ENCODE measurements around the gene UBE2M. TPM values are rescaled to one million over a fixed set of nuclear protein-coding genes. Genes with fewer than 3 reads are reported as not detected.

Gene UBE2M
- total RNA-seq, 1 experiment from 2014 or later: 185 TPM

GRCh38 chr19:58547323-58548312 lies 10.8 kb downstream of the UBE2M start:
- Histone ChIP-seq H3K9me3 (ENCODE audit: low read depth, low read length, poor library complexity, severe bottlenecking) (no peaks in the 10 kb centered on the region), H3K27ac (ENCODE audit: low read depth, low read length, poor library complexity, severe bottlenecking) (no peak overlapping the region), H3K4me1 (ENCODE audit: insufficient read depth, low read length, poor library complexity, severe bottlenecking) (peaks cover 13% of the 10 kb centered on the region), H3K36me3 (ENCODE audit: insufficient read depth, low read length, poor library complexity, severe bottlenecking) (peaks cover 73% of the 10 kb centered on the region), H3K4me3 (ENCODE audit: low read depth, low read length, poor library complexity, severe bottlenecking) (no peak overlapping the region), H3K27me3 (replicated peaks; ENCODE audit: insufficient read depth, low read depth, low read length, poor library complexity) (no peaks in the 10 kb centered on the region)
- no peak for TF ChIP-seq EZH2 (IDR thresholded peaks at IDR 0.05; ENCODE audit: borderline replicate concordance, low read depth, low read length, poor library complexity, severe bottlenecking)
- no peak for TF ChIP-seq CTCF (conservative IDR thresholded peaks at IDR 0.05; ENCODE audit: low read depth, low read length)
- ChIA-PET CTCF (no interaction called here), POLR2A (ENCODE audit: low non-redundant PET) (no interaction called here)
- intact Hi-C loops (cut with micrococcal nuclease; ENCODE audit: unreplicated experiment): no loop called here
- DNase-seq (ENCODE audit: low spot score): no peak
- BruUV-seq (replicated peaks): no TSS peak

DNA sequence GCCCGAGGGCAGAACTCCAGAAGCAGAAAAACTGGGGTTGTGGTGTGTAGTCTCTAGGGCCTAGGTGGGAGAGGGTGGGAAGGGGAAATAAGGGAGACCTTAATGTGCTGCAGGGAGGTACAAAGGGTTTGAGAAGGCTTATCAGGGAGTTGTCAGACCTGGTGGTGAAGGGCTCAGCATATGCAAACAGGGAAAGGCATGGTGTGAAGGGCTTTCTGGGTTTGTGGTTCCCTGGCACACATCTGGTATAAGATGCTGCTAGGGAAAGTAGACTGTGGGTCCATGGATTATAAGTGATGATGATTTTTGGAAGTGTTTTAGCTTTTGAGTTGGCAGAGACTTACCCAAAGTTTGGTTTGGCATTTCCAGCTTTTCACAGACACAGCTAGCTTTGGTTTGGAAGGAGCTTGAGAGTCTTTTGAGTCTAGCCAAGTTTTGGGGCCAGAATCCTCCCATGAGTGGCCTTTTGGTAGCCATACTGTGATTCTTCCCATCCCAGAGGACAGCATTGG lies 12.3 kb downstream of the UBE2M start:
- Histone ChIP-seq H3K4me3 (ENCODE audit: low read depth, low read length, poor library complexity, severe bottlenecking) (peak overlapping the region; percentile 100), H3K9me3 (ENCODE audit: low read depth, low read length, poor library complexity, severe bottlenecking) (no peaks in the 10 kb centered on the region), H3K36me3 (ENCODE audit: insufficient read depth, low read length, poor library complexity, severe bottlenecking) (peaks cover 64% of the 10 kb centered on the region), H3K4me1 (ENCODE audit: insufficient read depth, low read length, poor library complexity, severe bottlenecking) (peaks cover 13% of the 10 kb centered on the region), H3K27ac (ENCODE audit: low read depth, low read length, poor library complexity, severe bottlenecking) (peak overlapping the region; percentile 85), H3K27me3 (replicated peaks; ENCODE audit: insufficient read depth, low read depth, low read length, poor library complexity) (no peaks in the 10 kb centered on the region)
- BruUV-seq (replicated peaks): TSS peak; percentile 47
- no peak for DNase-seq (ENCODE audit: low spot score)
- POLR2A ChIA-PET (ENCODE audit: low non-redundant PET): no interaction called here
- intact Hi-C loops (cut with micrococcal nuclease; ENCODE audit: unreplicated experiment): no loop called here
- no peak for TF ChIP-seq CTCF (conservative IDR thresholded peaks at IDR 0.05; ENCODE audit: low read depth, low read length)
- TF ChIP-seq EZH2 (IDR thresholded peaks at IDR 0.05; ENCODE audit: borderline replicate concordance, low read depth, low read length, poor library complexity, severe bottlenecking): no peak
- CTCF ChIA-PET: no interaction called here

- intact Hi-C loops (cut with micrococcal nuclease; ENCODE audit: unreplicated experiment): no loop called here
- Histone ChIP-seq H3K9me3 (ENCODE audit: low read depth, low read length, poor library complexity, severe bottlenecking) (no peaks in the 10 kb centered on the region), H3K27me3 (replicated peaks; ENCODE audit: insufficient read depth, low read depth, low read length, poor library complexity) (no peaks in the 10 kb centered on the region), H3K36me3 (ENCODE audit: insufficient read depth, low read length, poor library complexity, severe bottlenecking) (peaks cover 58% of the 10 kb centered on the region), H3K27ac (ENCODE audit: low read depth, low read length, poor library complexity, severe bottlenecking) (peak overlapping the region; percentile 85), H3K4me3 (ENCODE audit: low read depth, low read length, poor library complexity, severe bottlenecking) (peak overlapping the region; percentile 100), H3K4me1 (ENCODE audit: insufficient read depth, low read length, poor library complexity, severe bottlenecking) (peaks cover 13% of the 10 kb centered on the region)
- CTCF ChIA-PET: no interaction called here
- DNase-seq (ENCODE audit: low spot score): no peak
- TF ChIP-seq CTCF (conservative IDR thresholded peaks at IDR 0.05; ENCODE audit: low read depth, low read length) (no peak), EZH2 (IDR thresholded peaks at IDR 0.05; ENCODE audit: borderline replicate concordance, low read depth, low read length, poor library complexity, severe bottlenecking) (no peak)
- BruUV-seq (replicated peaks): no TSS peak
- POLR2A ChIA-PET (ENCODE audit: low non-redundant PET): no interaction called here
These were observed 13.0 kb downstream of the UBE2M start for GRCh38 chr19:58545286-58546018.
